K562 (cell line): ENCODE measurements around the gene PIP4K2A. TPM values are rescaled to one million over a fixed set of nuclear protein-coding genes. Genes with fewer than 3 reads are reported as not detected.

Experiments used
- ATAC-seq: fragments of 200-7000 bp; cut with Tn5 transposase; 3 replicates; pipeline ENCODE4 v1.9.1; 2020; ENCODE audit warnings: moderate library complexity
- BruUV-seq: library from RNA; stranded (reverse); fragments of 400-500 nt; replicated peaks from 2 replicates; lab custom pipeline; 2021; lab: Mats Ljungman, UMichigan
- CTCF ChIA-PET: fragments of 300-600 bp; formaldehyde crosslinking; extraction: SDS; loops from one replicate; lab custom pipeline; 2021; ENCODE audit warnings: low intra/inter-chr PET ratio; lab: Yijun Ruan, JAX
- POLR2A ChIA-PET: fragments of 300-600, 350-650 bp; sonication (Branson Sonifier 250); formaldehyde crosslinking; extraction: SDS; loops from one replicate; lab custom pipeline; 2021; ENCODE audit warnings: antibody characterized with exemption, inconsistent platforms; lab: Yijun Ruan, JAX
- DNase-seq, 4 experiments: peaks; one replicate each; pipeline versions ENCODE4 v3.0.0 to v3.0.0-alpha.2; 2011 to 2018; ENCODE audit warnings: low spot score in 3 of 4, mixed read lengths in 3 of 4; ENCODE audit errors: extremely low read depth in 1 of 4
- FAIRE-seq: peaks from 2 replicates; lab custom pipeline; 2011; peaks lifted over from hg19 to GRCh38; lab: Jason Lieb, UNC
- H2AFZ ChIP-seq: 2 replicates; pipeline ENCODE4 v1.6.0; 2011; ENCODE audit warnings: low read depth, low read length, control low read depth, inconsistent platforms
- H3K27ac ChIP-seq: fragments of 200-600 bp; 3 replicates; pipeline ENCODE4 v1.8.0; 2011; ENCODE audit warnings: low read depth, mild to moderate bottlenecking, control low read depth, inconsistent platforms, low read length, moderate library complexity, mixed read lengths; ENCODE audit errors: extremely low read depth
- H3K27me3 ChIP-seq, 2 experiments: fragments of 300-600 bp in 1 of 2; 2 replicates in 1 of 2; 3 replicates in 1 of 2; pipeline versions ENCODE4 v1.6.0 to v1.8.0; 2011; ENCODE audit warnings: inconsistent platforms in 2 of 2, low read length in 2 of 2, mild to moderate bottlenecking in 1 of 2, mixed read lengths in 1 of 2, moderate library complexity in 1 of 2; ENCODE audit not compliant: control insufficient read depth in 2 of 2, insufficient read depth in 2 of 2
- H3K36me3 ChIP-seq: fragments of 300-600 bp; 3 replicates; pipeline ENCODE4 v1.8.0; 2011; ENCODE audit warnings: mild to moderate bottlenecking, low read length, inconsistent platforms; ENCODE audit not compliant: control insufficient read depth, insufficient read depth
- H3K4me1 ChIP-seq, 2 experiments: fragments of 200-600 bp in 1 of 2; replicated peaks in 1 of 2; 2 replicates in 1 of 2; 3 replicates in 1 of 2; pipeline versions ENCODE4 v1.5.1 to v1.8.0; 2011; ENCODE audit warnings: inconsistent platforms in 2 of 2, low read length in 2 of 2, mild to moderate bottlenecking in 1 of 2, mixed read lengths in 1 of 2, moderate library complexity in 1 of 2; ENCODE audit not compliant: control insufficient read depth in 2 of 2, insufficient read depth in 2 of 2
- H3K4me2 ChIP-seq: 2 replicates; pipeline ENCODE4 v1.6.1; 2011; ENCODE audit warnings: low read length, control low read depth, inconsistent platforms, mixed read lengths; ENCODE audit not compliant: insufficient read depth
- H3K4me3 ChIP-seq: fragments of 200-600 bp; sonication (generic), shearing (Covaris generic); 2 replicates; pipeline ENCODE4 v1.5.1; 2016; ENCODE audit warnings: control low read depth, inconsistent platforms
- H3K79me2 ChIP-seq: fragments of 200-600 bp; 3 replicates; pipeline ENCODE4 v1.8.0; 2011; ENCODE audit warnings: low read length, inconsistent platforms; ENCODE audit not compliant: control insufficient read depth, insufficient read depth
- H3K9ac ChIP-seq, 2 experiments: 2 replicates each; pipeline versions ENCODE4 v1.6.0 to v1.6.1; 2011; ENCODE audit warnings: low read depth in 2 of 2, low read length in 2 of 2, control low read depth in 1 of 2, inconsistent platforms in 1 of 2, mild to moderate bottlenecking in 1 of 2, mixed read lengths in 1 of 2; ENCODE audit not compliant: insufficient read depth in 1 of 2
- H3K9me1 ChIP-seq: one replicate; pipeline ENCODE4 v1.6.0; 2011; ENCODE audit warnings: inconsistent platforms, mild to moderate bottlenecking, low read length, moderate library complexity; ENCODE audit not compliant: control insufficient read depth, insufficient read depth
- H3K9me3 ChIP-seq: replicated peaks from 2 replicates; pipeline ENCODE4 v1.5.1; 2011; ENCODE audit warnings: low read depth, low read length, inconsistent platforms; ENCODE audit not compliant: control insufficient read depth, insufficient read depth
- H4K20me1 ChIP-seq: replicated peaks from 2 replicates; pipeline ENCODE4 v1.6.1; 2011; ENCODE audit warnings: low read length, inconsistent platforms, mixed read lengths; ENCODE audit not compliant: control insufficient read depth, insufficient read depth
- ETV1 ChIP-seq: fragments of 450-650 bp; conservative IDR thresholded peaks from 2 replicates; pipeline ENCODE4 v1.6.1; 2016; ENCODE audit warnings: missing genetic modification characterization, control low read depth, low read depth, missing compliant biosample characterization
- ZBTB9 ChIP-seq: fragments of 450-650 bp; formaldehyde crosslinking; IDR thresholded peaks from 2 replicates; pipeline ENCODE4 v1.4.0; 2020; ENCODE audit warnings: mild to moderate bottlenecking, moderate library complexity
- ZNF830 ChIP-seq: fragments of 250-450 bp; sonication (Bioruptor Pico); IDR thresholded peaks from 2 replicates; pipeline ENCODE4 v1.5.0; 2021; ENCODE audit warnings: mild to moderate bottlenecking
- WGBS: fragments of 100-300 bp; shearing (Covaris generic); methylation state at CpG from one replicate; pipeline ENCODE4 v1.1.6; 2016; ENCODE audit warnings: low coverage, mixed read lengths; ENCODE audit not compliant: insufficient coverage; ENCODE audit errors: missing lambda C conversion rate; 5-methylcytosine and 5-hydroxymethylcytosine counted together
- in situ Hi-C: fragments of 300-500 bp; cut with MboI; formaldehyde crosslinking; loops from 4 replicates; pipeline ENCODE4 v1.15.0; 2018; ENCODE audit warnings: inconsistent platforms, mixed read lengths
- intact Hi-C: fragments of 100-400 bp; cut with micrococcal nuclease; formaldehyde crosslinking; loops from 2 replicates; pipeline ENCODE4 v1.14.2; 2022
- polyA plus RNA-seq, 8 experiments: library from polyadenylated mRNA; depleted of rRNA in 4 of 8; stranded (reverse) in 5 of 8; unstranded in 3 of 8; fragments of >200 nt; fragmentation: Nextera tagmentation in 2 of 8; fragmentation: Illumina TruSeq in 1 of 8; extraction: Ambion mirVana in 2 of 8; extraction: Trizol in 1 of 8; gene quantifications; 2 replicates each; pipeline versions ENCODE4 v1.2.1 to v1.2.3, GENCODE V29; 2011 to 2014; ENCODE audit warnings: inconsistent platforms in 1 of 8, missing spikeins in 1 of 8
- total RNA-seq, 7 experiments: library from RNA; depleted of rRNA in 6 of 7; stranded (reverse); fragments of >200 nt in 6 of 7; fragmentation: Illumina TruSeq in 2 of 7; extraction: Trizol in 2 of 7; gene quantifications; 2 replicates each; pipeline versions ENCODE4 v1.2.1 to v1.2.3, GENCODE V29; 2011 to 2021; ENCODE audit warnings: low replicate concordance in 1 of 7

The PIP4K2A gene
- total and polyA plus RNA-seq, 9 of the 15 experiments (the other 6 are each of a cell fraction or from before 2014, with no cell fraction given) = 35.6 to 117 (median 71.9) TPM

GRCh38 chr10:22622242-22622806, 92.1 kb downstream of the PIP4K2A start:
- CTCF ChIA-PET = interaction anchor here (0.5 kb wide), 1 partner anchor 906 kb away, joined by 3 read pairs; no protein-coding TSS in a partner anchor

More at GRCh38 chr10:22622242-22622806, 92.1 kb downstream of the PIP4K2A start:
- peaks cover 17 to 46% of the 10 kb centered on the region in 2 experiments for H3K4me1 ChIP-seq
- no peaks in the 10 kb centered on the region; the same call in 2 of the 3 replicates for H3K36me3 ChIP-seq
- H3K27me3 ChIP-seq = no peaks in the 10 kb centered on the region
- H3K4me2 ChIP-seq = no peak overlapping the region
- H3K9me1 ChIP-seq = no peaks in the 10 kb centered on the region
- 95% methylated on average over 20 of the region's 20 CpGs for WGBS
- in situ Hi-C loops = no loop called here
- BruUV-seq = no TSS peak
- FAIRE-seq = no peak
- ATAC-seq = no peak
- H3K9ac ChIP-seq = peak overlapping the region in 1 of 2 experiments; percentile 74; a peak in 2 of 4 replicates
- no peaks in the 10 kb centered on the region for H3K9me3 ChIP-seq
- TF ChIP-seq ZNF830 = no peak
- no peak for TF ChIP-seq ZBTB9 (CRISPR knock-in tag)
- TF ChIP-seq ETV1 (tag) = no peak
- TF ChIP-seq, all 486 proteins: peak for 0
- intact Hi-C loops = no loop called here
- H3K4me3 ChIP-seq = no peak overlapping the region
- H3K27ac ChIP-seq = no peak overlapping the region
- no peaks in the 10 kb centered on the region for H4K20me1 ChIP-seq
- no peak overlapping the region for H2AFZ ChIP-seq
- POLR2A ChIA-PET = interaction anchor here (3.4 kb wide), 1 partner anchor 10 kb away, joined by 23 read pairs; no protein-coding TSS in a partner anchor
- peaks cover 100% of the 10 kb centered on the region for H3K79me2 ChIP-seq
- DNase-seq = no peak
